ENCODE data around the gene SLC16A4.

The SLC16A4 gene

DNA sequence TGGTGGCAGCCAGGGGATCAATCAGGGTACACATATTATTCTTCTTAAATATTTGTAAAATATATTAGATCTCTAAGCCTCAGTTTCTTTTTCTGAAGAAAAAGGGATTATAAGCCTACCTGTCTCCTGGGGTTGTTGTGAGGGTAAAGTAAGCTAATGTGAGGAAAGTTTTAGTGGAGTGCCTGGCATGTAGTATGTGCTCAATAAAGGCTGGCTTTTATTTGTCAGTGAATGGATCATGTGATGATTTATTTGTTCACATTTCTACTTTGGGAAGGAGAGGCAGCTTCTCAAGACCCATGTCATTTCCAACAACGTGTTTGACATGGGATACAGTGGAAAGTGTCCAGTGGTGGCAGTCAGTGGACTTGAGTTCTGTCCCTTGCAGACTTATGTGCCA is 64.0 kb downstream of the SLC16A4 start:
- DNase-seq (ENCODE audit: low read depth) = no peak

DNA sequence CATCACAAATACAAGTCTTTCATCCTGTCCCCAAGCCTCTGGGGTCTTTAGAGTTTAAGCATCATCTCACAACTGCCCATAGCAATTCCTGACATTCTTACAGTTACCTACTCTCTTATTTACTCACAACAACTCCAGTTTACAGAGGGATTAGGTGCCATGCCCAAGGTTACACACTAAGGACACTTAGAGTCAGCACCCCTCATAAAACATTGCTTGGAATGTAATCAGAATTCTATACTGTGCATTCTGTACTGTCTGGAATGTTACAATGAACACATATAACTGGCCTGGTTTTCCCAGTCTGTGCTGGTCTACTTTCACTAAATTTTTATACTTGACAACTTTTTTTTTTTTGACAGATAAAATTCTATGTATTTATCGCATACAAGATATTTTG is 66.2 kb downstream of the SLC16A4 start:
- DNase-seq (ENCODE audit: low read depth) = no peak

DNA sequence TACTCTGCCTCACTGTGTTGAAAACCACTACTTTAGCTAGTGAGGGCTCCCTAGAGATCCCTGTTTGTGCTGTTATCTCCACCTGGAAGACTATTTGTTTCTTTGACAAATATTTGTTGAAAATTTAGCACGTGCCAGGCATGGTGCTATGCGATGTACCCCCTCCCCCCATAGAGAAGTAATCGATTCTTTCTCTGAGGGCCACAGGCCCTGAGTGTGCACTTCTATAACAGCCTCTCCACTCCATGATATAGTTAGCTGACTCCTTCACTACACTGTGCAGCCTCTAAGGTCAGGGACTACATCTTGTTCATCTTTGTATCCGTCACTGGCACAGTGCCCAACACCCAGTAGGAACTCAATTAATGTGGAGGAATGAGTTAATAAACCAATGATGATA is 69.0 kb downstream of the SLC16A4 start:
- DNase-seq (ENCODE audit: low read depth) = no peak

DNA sequence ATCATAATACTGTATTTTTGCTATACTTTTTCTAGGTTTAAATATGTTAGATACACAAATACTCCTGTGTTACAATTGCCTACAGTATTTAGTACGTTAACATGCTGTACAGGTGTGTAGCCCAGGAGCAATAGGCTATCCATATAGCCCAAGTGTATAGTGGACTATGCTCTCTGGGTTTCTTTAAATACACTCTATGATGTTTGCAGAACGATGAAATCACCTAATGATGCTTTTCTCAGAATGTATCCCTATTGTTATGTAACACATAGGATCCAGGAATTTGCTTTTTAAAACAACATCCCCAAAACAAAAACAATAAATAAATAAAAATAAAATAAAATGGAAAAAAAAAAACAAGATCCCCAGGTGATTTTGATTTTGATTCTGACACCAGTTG is 69.8 kb downstream of the SLC16A4 start:
- DNase-seq (ENCODE audit: low read depth) = no peak

DNA sequence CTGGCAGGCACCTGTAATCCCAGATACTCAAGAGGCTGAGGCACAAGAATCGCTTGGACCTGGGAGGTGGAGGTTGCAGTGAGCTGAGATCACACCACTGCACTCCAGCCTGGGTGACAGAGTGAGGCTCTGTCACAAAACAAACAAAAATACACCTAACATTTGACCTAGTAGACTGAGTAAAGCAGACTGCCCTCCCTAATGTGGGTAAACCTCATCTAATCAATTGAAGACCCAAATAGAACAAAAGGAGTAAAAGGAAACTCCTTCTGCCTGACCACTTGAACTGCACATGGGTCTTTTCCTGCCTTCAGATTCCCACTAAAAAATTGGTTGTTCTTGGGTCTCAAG is 70.7 kb downstream of the SLC16A4 start:
- no peak for DNase-seq (ENCODE audit: low read depth)

DNA sequence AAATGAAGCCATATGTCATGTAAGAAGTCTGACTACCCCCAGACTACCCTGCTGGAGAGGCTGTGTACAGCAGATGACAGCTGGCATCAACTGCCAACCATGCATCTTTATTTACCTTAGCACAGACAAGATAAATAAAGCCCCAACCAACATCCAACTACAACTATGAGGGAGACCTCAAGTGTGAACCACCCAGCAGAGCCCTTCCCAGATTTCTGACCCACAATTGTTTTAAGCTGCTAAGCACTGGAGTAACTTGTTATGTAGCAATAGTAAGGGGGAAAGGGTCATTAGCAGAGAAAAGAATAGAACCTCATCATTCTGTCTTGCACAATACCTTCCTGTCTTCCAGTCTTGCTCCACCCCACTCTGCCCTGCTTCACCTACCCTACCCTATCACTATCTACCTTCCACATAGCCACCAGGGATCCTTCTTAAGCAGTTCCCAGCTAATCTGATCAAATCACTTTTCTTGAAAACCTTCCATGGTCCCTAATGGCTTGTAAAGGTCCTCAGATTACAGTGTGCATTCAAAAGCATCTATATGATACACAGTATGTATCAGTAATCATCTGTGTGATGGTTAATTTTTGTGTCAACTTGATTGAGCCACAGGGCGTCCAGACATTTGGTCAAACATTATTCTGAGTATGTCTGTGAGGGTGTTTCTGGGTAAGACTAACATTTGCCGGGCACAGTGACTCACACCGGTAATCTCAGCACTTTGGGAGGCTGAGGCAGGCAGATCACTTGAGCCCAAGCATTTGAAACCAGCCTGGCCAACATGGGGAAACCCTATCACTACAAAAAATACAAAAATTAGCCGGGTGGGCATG is 71.3 kb downstream of the SLC16A4 start:
- DNase-seq (ENCODE audit: low read depth) = no peak

DNA sequence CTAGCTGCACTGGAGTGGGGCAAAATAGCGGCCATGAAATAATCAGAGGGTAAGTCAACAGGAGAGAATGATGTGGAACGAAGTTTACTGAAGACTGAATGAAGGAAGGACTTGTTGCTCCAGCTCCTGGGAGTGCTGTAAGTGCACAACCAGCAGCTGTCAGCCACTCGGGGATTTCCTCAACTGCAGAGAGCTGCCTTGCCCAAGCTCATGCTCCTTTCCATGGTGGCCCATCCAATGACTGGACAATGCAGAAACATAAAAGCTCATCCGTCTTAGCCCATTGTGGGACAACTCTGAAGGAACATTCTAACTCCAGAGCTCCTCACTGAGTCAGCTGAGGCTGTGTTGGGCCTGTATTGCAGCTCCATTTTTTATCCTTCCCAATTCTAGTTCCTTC is 72.8 kb downstream of the SLC16A4 start:
- DNase-seq (ENCODE audit: low read depth) = no peak

DNA sequence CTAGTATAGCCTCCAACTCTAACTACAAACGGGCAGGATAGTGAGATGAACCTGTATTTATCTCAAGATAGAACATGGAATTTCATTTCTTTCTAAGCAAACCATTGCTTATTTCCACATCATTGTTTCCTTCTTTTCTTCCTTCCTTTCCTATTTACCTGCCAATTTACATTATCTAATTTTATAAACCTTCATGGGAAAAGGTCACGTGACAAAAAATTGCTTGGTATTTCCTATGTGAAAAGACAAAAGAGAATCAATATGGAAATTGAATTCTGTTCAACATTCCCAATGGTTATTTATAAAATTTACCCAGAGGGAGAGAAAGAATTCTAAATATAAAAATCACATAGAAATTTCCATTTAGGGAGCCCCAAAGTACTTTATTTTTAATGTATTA is 74.1 kb downstream of the SLC16A4 start:
- DNase-seq (ENCODE audit: low read depth) = no peak

Measured in EH (cell line).